Stimulated activated CD8-positive, alpha-beta memory T cell treated with anti-CD3 and anti-CD28 coated beads, Interleukin-7, amount 100 ng/mL, for 24 hours (primary cell): ENCODE data around the gene LRRC37A.
"Not testable (repeated sequence)": the region's sequence is repeated elsewhere in the genome, so short reads cannot be mapped to it uniquely, and the experiment has no call there.

Experiments used
- DNase-seq: peaks from one replicate; pipeline ENCODE4 v3.0.0-alpha.2; 2020; ENCODE audit warnings: low read depth

Gene LRRC37A

DNA sequence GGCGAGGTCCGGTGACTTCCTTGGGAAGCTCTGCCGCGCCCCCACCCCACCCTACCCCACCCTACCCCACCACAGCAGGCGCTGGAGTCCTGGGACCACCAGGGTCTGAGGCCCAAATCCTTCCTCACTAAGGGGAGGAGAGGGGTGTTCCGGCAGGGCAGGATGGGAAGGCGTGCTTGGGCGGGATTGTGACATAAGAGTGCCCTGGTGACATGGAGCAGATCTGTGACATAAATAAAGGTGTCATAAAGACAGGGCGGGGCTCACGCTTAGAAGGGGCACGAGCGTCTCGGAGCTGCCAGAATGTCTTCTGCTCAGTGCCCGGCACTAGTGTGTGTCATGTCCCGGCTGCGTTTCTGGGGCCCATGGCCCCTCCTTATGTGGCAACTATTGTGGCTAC lies at the start of gene LRRC37A:
Gene LRRC37A (plus strand): TSS at position 301 of the 400 bp plus-strand sequence. CDS start 3 bp downstream, at position 304.
- not testable (repeated sequence) for DNase-seq

DNA sequence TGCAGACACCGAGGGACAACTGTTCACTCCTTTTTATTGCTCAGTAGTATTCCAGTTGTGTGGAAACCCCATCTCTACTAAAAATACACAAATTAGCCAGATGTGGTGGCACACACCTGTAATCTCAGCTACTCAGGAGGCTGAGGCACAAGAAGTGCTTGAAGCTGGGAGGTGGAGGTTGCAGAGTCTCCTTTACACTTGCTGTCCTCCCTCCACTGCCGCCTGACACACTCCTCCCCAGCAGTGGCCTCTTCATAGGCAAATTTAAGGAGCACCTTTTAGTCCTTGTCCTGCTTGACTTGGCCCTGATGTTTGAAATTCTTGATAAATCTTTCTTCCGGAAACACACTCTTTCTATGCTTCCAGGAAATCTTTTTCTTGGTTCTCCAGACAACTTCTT lies 45.8 kb upstream of the LRRC37A start:
- DNase-seq, result not testable (repeated sequence)

DNA sequence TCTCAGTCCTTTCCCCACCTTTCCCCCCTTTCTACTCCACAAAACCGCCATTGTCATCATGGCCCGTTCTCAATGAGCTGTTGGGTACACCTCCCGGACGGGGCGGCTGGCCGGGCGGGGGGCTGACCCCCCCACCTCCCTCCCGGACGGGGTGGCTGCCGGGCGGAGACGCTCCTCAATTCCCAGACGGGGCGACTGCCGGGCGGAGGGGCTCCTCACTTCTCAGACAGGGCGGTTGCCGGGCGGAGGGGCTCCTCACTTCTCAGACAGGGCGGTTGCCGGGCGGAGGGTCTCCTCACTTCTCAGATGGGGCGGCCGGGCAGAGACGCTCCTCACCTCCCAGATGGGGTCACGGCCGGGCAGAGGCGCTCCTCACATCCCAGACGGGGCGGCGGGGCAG lies 42.1 kb upstream of the LRRC37A start:
- not testable (repeated sequence) for DNase-seq

DNA sequence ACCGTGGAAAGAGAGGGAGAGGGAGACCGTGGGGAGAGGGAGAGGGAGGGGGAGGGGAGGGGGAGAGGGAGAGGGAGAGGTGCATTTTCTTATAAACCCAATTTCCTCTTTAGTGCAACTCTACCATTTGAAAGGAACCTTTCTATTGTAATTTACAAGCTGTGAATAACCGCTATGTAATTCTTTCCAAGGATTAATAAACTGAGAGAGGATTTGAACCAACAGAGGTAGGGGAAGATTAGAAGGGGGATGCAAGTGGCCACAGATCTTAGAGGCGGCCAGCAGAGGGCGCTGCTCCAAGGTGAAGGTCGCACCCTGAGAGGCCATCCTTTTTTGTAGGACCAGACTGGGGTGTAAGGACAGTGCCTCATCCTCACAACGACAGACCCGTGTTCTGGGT lies 41.2 kb upstream of the LRRC37A start:
- DNase-seq, result peak; percentile 68

DNA sequence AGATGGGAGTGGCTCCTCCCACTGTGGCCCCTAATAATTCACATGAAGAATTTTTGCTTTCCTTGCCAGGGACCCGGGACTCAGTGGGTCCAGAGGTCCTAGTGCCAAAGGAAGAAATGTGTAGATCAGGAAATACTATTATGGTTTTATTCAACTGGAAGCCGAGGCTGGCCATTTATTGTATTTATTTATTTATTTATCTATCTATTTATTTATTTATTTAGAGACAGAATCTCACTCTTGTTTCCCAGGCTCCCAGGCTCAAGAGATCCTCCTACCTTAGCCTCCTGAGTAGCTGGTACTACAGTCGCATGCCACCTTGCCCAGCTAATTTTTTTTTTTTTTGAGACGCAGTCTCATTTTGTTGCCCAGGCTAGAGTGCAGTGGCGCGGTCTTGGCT lies 40.7 kb upstream of the LRRC37A start:
- not testable (repeated sequence) for DNase-seq

DNA sequence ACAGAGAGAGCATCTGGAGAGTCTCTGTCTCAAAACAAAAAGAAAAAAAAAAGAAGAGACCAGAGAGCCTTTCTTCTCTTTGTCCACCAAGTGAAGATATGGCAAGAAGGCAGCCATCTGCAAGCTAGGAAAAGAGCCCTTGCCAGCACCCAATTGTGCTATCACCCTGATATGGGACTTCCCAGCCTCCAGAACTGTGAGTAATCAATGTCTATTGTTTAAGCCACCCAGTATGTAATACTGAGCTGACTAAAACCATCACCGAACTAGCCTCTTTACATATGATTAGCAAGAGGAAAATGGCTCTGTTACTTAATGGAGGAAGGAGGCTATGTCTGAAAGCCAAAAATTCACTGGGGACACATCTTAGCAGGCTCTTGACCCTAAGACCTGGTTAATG lies 38.6 kb upstream of the LRRC37A start:
- not testable (repeated sequence) for DNase-seq

DNA sequence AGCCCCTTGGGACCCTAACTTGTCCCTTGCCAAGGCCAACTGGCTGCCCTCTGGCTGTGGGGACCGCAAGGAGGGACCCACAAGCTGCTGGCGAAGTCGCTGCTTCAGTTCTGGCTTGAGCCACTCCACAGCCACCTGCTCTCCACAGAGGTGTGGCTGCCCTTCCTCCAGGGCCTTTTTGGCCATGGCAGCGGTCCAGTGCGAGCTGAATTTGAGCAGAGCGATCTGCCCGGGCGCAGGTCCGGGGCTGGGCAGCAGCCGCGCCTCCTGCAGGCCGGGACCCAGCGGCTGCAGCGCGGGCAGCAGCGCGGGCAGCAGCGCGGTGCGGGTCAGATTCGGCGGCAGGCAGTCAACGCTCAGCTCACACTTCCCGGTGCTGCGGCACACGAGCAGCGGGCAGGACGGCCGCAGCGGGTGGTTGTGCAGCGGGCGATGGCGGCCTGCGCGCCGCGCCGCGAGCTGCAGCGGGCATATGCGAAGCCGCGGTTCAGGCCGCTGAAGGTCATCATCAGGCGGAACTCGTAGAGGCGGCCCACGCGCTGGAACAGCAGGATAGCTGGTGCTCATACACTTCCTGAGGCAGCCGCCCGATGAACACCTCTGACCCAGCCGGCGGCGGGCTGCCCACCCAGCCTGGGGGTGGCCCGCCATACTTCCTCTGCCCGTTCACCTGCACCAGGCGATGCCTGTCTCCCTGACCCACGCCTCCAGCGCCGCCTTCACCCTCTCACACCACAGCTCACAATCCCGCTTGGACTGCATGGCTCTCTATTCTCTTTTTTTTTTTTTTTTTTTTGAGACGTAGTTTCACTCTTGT lies 34.9 kb upstream of the LRRC37A start:
- DNase-seq, result not testable (repeated sequence)

DNA sequence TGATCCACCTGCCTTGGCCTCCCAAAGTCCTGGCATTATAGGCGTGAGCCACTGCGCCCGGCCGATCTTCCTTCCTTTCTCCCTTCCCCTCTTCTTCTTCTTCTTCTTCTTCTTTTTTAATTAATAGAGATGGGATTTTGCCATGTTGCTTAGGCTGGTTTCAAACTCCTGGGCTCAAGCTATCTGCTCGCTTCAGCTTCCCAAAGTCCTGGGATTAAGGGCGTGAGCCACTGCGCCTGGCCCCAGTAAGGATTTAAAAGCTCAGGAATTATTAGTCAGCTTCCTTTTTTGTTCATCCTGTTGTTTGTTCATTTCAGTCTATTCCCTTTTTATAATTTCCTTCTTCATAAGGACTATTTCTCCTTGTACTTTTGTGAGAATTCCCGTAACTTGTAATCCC lies 32.7 kb upstream of the LRRC37A start:
- no peak for DNase-seq

DNA sequence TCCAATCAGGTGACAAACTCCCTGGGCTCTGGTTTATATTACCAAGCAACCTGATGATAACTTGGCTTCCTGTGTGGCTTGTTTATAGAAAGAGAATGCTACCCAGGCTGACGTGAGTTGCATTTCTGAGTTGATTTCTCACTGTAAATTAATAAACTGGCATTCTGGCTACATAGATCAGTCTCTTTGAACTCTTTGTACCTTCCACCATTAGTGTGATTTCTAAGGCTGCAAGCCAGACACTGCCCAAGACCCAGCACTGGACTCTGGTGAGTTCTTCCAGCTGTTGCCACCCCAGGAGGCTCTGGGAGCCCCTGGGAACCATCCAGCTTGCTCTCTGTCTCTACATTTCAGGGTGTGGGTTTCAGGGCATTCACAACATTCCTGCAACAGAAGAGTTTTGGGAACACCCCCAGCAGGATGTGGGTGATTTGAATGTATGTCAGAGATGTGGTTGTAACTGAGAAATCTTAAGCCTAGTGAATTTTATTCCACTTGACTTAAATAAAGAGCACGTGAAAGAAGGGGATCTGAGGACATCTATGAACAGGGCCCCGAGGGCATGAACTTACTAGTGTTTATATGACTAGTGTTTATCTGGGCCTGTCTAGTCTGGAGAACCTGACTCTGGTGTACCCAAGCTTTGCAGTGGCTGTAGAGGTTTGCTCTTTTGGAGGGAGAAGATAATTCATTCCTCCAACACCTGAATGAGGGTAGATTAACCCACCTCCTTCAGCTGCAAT lies 30.3 kb upstream of the LRRC37A start:
- DNase-seq, result no peak

DNA sequence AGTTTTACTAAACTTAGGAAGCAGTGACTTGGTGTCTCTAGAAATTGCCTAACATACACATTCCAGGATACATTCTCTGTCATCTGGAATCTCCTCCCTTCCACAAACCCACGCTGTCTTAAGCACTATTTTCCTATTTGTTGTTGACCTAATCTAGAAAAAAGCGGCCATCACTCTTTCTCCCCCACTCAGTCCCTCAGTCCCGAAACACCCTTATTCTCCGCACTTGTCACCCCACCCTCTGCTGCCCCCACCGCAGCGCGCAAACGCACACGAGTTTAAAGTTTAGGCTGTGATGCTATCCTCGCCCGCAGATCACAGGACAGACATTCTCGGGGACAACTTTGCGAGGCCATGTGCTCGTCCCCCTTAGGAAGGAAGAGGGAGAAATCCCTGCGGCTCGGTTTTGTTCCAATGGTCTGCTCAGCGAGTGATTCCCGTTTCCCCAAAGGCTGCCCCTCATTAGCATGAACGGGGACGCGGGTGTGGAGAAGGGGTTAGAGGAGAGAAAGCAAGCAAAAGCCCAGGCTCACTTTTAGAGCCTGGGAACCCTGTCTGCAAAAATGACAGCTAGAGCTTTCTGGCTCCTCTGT lies 28.8 kb upstream of the LRRC37A start:
- not testable (repeated sequence) for DNase-seq

DNA sequence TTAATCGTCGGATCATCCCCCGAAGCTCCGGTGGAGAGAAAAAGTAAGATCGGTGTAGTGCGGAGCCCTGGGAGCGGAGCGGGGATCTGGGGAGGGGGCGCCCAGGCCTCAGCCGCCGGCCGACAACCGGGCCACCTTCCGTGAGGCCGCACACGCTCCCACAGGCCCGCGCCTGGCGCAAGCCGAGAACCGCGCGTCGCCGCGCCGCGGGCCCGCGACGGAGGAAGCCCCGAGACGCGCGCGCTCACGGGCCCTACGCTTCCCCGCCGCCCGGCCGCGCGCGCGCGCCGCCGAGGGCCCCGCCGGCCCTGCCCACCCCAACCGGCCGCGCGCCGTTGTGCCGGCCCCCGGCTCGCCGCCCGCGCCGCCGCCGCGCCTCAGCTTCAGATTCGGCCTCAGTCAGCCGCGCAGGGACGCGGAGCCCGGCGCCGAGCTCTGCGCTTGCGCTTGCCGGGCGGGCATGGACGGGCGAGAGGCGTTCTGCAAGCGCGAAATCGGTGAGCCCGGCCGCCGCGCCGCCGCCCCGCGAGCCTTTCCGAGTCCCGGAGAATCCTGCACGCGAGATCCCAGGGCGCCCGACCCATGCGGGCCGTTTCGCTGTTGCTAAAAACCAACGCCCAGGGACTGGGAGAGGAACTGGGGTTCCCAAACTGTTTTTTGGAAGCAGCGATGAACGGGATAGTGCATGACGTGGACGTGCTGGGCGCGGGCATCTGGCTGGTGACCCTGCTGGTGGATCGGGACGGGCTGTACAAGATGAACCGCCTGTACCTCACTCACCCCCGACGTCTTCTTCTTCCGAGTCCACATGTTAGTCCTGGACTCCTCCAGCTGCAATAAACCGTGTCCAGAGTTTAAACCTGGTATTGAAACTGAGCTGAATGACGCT lies 28.0 kb upstream of the LRRC37A start:
- DNase-seq, result peak; percentile 65

DNA sequence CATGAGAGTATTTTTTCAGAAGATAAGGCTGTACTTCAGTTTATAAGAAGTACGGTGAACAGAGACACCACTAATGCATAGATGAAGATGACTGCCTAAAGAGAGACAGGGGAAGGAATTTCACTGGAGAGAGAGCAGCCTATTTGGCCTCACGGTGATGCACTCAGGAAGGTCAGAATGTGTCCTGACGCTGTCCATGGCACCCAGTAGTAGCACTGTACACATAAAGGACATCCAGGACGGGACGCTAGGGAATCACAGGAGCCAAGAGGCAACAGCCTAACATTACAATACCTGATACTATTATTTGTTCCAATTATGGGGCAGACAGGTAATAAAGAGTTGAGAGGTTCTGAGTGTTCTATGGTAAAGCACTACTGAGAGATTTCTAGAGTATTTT lies 24.9 kb upstream of the LRRC37A start:
- DNase-seq, result no peak

DNA sequence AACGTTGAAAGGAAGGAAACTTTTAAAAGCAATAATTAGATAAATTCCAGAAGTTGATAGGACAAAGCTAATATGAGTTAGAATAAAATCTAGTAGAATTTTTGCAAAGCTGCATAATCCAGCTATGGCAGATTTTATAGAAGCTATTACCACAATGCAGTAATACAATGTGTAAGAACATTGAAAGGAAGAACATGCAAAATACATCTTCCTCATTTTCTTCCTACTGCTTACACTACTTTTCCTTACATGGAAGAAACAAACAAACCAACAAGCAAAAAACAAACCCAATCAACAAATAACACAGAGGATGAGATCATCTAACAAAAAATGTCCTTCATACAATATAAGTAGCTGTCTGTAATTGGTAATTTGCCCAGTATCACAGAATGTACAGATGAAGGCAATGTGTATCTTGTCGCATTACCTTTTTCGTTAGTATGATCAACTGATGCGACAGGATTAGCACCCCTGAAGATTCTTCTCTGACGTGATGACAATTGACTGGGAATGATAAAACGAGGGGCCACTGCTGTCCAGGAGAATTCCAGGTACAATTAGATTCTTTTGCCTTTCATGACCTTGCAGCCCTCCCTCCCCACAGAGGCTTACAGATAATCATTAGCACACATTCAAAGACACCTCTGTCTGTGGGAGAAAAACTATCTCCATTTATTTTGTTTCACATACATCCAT lies 21.2 kb upstream of the LRRC37A start:
- no peak for DNase-seq

DNA sequence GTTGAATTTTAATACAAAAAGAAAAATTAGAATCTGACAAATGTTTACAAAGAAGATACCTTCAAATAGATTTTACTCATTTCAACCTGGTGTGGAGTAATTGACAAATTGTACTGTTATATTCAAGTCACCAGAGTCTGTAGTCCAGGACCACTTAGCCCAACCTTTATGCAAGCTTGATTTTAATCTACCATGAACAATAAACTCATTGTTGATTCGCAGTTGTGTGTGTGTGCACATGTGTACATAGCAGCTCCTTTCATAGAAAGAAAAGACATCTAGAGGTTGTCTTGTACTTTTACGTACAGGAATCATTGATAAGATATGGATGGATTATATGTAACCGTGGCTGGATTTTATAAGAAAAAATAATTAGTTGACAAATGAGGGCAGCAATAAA lies 20.7 kb upstream of the LRRC37A start:
- no peak for DNase-seq

DNA sequence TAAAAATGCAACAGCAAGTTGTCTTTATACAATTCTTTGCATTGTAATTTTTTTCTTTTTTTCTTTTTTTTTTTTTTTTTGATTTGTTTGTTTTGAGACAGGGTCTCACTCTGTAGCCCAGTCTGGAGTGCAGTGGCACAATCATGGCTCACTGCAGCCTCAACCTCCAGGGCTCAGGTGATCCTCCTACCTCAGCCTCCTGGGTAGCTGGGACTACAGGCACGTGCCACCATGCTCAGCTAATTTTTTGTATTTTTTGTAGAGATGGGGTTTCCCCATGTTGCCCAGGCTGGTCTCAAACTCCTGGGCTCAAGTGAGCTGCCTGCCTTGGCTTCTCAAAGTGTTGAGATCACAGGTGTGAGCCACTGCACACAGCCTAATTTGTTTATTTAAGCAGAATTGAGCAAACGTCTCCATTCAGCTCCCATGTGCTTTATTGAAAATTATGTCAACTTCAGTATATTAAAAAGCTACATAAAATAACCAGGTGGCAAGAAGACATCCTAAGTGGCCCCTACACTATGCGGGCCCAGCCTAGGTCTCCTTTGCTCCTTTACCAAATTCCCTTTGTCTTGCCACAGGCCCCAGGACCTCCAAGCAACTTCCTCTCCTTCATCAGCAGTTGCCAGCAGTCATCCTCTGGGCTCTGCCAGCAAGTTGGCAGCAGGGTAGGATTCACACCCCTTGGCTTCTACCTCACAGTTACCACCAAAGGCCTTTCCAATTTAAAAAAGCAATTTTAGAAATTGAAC lies 18.0 kb upstream of the LRRC37A start:
- not testable (repeated sequence) for DNase-seq

DNA sequence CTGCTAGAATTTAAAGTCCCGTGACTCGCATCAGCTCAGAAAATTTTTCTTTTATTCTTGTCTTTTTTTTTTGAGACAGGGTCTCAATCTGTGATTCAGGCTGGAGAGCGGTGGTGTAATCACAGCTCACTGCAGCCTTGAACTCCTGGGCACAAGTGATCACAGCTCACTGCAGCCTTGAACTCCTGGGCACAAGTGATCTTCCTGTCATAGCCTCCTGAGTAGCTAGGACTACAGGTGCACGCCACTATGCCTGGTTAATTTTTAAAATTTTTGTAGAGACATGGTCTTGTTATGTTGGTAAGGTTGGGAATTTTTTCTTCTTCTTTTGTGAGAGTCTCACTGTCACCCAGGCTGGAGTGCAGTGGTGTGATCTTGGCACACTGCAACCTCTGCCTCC lies 13.6 kb upstream of the LRRC37A start:
- DNase-seq, result not testable (repeated sequence)

DNA sequence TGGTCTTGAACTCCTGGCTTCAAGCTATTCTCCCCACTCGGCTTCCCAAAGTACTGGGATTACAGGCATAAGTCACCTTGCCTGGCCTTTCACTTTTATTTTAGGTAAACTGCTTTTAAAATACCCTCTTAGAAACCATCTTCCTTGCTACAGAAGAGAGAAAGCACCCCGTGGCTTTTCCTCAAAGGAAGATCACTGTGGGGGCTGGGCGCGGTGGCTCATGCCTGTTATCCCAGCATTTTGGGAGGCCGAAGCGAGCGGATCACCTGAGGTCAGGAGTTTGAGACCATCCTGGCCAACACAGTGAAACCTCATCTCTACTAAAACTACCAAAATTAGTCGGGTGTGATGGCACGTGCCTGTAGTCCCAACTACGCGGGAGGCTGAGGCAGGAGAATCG lies 12.3 kb upstream of the LRRC37A start:
- DNase-seq, result not testable (repeated sequence)

DNA sequence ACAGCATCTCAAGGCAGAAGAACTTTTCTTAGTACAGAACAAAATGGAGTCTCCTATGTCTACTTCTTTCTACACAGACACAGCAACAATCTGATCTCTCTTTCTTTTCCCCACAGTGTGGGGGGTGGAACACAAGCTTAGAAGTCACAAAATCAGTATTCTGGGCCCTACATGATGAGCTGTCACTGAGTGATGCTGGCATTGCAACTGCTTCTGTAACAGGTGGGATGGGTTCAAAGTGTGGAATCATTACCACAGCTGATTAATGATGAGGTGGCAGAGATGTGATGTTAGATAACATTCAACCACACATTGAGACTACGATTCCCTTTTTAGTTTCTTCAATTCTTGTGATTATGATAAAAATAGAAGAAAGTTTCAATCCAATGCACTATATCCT lies 10.5 kb upstream of the LRRC37A start:
- DNase-seq, result not testable (repeated sequence)

DNA sequence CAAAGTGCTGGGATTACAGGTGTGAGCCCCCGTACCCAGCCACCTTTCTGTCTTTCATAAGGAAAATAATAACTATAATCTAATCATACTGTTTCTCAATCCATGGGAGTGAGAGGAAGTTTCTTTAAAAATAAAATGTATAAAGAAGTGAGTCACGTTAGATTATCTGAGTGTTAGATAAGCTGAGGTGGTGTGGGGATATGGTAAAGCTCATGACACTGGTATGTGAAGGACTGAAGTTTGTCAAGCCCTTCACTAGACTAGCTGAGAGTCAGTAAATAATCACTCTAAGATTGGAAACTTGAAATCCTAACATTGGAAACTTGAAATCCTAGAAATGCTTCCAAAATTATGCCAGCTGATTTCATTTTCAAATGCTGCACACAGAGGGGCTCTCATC lies 9.4 kb upstream of the LRRC37A start:
- DNase-seq, result not testable (repeated sequence)

DNA sequence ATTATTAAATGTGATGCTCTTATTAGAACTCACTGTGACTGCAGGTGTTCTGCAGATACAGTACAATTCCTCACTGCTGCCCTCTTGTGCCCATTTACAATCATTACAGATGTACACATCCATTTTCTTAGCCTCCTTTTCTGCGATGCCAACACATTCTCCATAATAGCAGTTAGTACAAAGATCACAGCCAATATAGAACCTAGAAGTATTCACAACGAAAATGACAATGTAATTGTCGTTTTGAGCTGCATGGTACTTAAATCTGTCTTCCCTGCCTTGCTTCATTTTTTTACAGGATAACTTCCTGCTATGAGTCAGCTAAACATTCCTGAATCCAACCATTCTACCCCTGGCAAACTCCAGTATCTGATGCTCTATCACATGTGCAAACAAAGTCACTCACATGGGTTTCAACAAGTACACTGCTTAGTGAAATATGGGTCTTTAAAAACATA lies 8.1 kb upstream of the LRRC37A start:
- DNase-seq, result not testable (repeated sequence)
